ENCODE measurements around the gene LARGE1. TPM values are rescaled to one million over a fixed set of nuclear protein-coding genes. Genes with fewer than 3 reads are reported as not detected.

The LARGE1 gene
- total and polyA plus RNA-seq, 2 experiments from 2014 or later: 21.2 to 23.6 TPM

GRCh38 chr22:33781411-33781810 is 138.9 kb downstream of the LARGE1 start:
- TF ChIP-seq, protein P1, sequence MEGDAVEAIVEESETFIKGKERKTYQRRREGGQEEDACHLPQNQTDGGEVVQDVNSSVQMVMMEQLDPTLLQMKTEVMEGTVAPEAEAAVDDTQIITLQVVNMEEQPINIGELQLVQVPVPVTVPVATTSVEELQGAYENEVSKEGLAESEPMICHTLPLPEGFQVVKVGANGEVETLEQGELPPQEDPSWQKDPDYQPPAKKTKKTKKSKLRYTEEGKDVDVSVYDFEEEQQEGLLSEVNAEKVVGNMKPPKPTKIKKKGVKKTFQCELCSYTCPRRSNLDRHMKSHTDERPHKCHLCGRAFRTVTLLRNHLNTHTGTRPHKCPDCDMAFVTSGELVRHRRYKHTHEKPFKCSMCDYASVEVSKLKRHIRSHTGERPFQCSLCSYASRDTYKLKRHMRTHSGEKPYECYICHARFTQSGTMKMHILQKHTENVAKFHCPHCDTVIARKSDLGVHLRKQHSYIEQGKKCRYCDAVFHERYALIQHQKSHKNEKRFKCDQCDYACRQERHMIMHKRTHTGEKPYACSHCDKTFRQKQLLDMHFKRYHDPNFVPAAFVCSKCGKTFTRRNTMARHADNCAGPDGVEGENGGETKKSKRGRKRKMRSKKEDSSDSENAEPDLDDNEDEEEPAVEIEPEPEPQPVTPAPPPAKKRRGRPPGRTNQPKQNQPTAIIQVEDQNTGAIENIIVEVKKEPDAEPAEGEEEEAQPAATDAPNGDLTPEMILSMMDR (IDR thresholded peaks at IDR 0.05; ENCODE audit: poor library complexity): no peak
- TF ChIP-seq EZH2 (IDR thresholded peaks at IDR 0.05; ENCODE audit: borderline replicate concordance) (no peak), EZH2phosphoT487 (IDR thresholded peaks at IDR 0.05; ENCODE audit: low read depth, severe bottlenecking, unreplicated experiment) (no peak)
- Histone ChIP-seq H3K27me3 (no peaks in the 10 kb centered on the region), H3K4me3 (no peak overlapping the region), H3K9me3 (ENCODE audit: low read depth) (no peaks in the 10 kb centered on the region), H2AFZ (no peak overlapping the region), H3K4me1 (ENCODE audit: insufficient read depth) (peaks cover 21% of the 10 kb centered on the region), H3K9me2 (replicated peaks; ENCODE audit: insufficient read depth) (no peaks in the 10 kb centered on the region), H3K27ac (peak overlapping the region; percentile 29), H3K4me2 (peak overlapping the region; percentile 45), H3K79me2 (peaks cover 33% of the 10 kb centered on the region), H3K36me3 (replicated peaks; ENCODE audit: insufficient read depth, low read depth) (no peaks in the 10 kb centered on the region), H4K20me1 (ENCODE audit: insufficient read depth, poor library complexity, severe bottlenecking) (no peaks in the 10 kb centered on the region)
- DNase-seq (ENCODE audit: low spot score): peak; percentile 22
- WGBS (ENCODE audit: low lambda C conversion rate, missing lambda C conversion rate): 30% methylated on average over 5 of the region's 5 CpGs

DNA sequence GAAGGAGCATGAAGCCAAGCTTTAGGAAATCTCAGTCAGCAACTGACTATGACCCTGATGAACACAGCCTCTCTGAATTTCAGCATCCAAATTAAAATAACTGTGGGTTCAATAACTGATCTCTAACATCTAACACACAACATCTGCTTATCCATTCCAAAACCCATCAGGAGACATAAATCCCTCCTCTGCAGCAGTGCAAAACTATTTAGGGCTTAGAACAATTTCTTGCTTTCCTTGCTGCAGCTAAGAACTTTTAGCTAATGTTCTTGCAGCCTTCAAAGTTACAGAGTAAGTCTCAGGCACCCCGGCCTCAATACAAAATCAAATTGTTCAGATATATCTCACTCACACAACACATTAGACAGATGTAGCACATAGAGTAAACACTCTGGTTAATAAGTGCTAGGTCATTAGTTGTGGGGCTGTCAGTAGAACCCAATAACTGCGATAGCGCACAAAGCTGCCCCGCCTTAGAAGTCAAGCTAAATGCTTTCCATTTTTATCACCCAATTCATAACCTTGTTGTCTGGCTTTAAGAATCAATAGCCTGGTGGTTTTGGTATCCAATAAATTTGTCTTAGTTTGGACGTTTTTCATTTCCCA is 139.6 kb downstream of the LARGE1 start:
- TF ChIP-seq EZH2phosphoT487 (IDR thresholded peaks at IDR 0.05; ENCODE audit: low read depth, severe bottlenecking, unreplicated experiment): no peak
- TF ChIP-seq, protein P1 (IDR thresholded peaks at IDR 0.05; ENCODE audit: poor library complexity): no peak
- TF ChIP-seq EZH2 (IDR thresholded peaks at IDR 0.05; ENCODE audit: borderline replicate concordance): no peak
- no peak for DNase-seq (ENCODE audit: low spot score)
- no peak overlapping the region for H3K4me3 ChIP-seq
- H3K4me1 ChIP-seq (ENCODE audit: insufficient read depth): peaks cover 21% of the 10 kb centered on the region
- no peaks in the 10 kb centered on the region for H4K20me1 ChIP-seq (ENCODE audit: insufficient read depth, poor library complexity, severe bottlenecking)
- no peak overlapping the region for H2AFZ ChIP-seq
- no peaks in the 10 kb centered on the region for H3K9me2 ChIP-seq (replicated peaks; ENCODE audit: insufficient read depth)
- H3K9me3 ChIP-seq (ENCODE audit: low read depth): no peaks in the 10 kb centered on the region
- peaks cover 33% of the 10 kb centered on the region for H3K79me2 ChIP-seq
- peak overlapping the region; percentile 29 for H3K27ac ChIP-seq
- no peaks in the 10 kb centered on the region for H3K27me3 ChIP-seq
- WGBS (ENCODE audit: low lambda C conversion rate, missing lambda C conversion rate): 50% methylated on average over 5 of the region's 5 CpGs
- H3K36me3 ChIP-seq (replicated peaks; ENCODE audit: insufficient read depth, low read depth): no peaks in the 10 kb centered on the region
- H3K4me2 ChIP-seq: peak overlapping the region; percentile 45

- TF ChIP-seq, protein P1 (IDR thresholded peaks at IDR 0.05; ENCODE audit: poor library complexity): no peak
- TF ChIP-seq EZH2phosphoT487 (IDR thresholded peaks at IDR 0.05; ENCODE audit: low read depth, severe bottlenecking, unreplicated experiment) (no peak), EZH2 (IDR thresholded peaks at IDR 0.05; ENCODE audit: borderline replicate concordance) (no peak)
- Histone ChIP-seq H3K9me3 (ENCODE audit: low read depth) (no peaks in the 10 kb centered on the region), H3K36me3 (replicated peaks; ENCODE audit: insufficient read depth, low read depth) (no peaks in the 10 kb centered on the region), H3K4me1 (ENCODE audit: insufficient read depth) (peaks cover 21% of the 10 kb centered on the region), H2AFZ (no peak overlapping the region), H3K27me3 (no peaks in the 10 kb centered on the region), H3K4me2 (no peak overlapping the region), H3K79me2 (peaks cover 35% of the 10 kb centered on the region), H3K27ac (no peak overlapping the region), H4K20me1 (ENCODE audit: insufficient read depth, poor library complexity, severe bottlenecking) (no peaks in the 10 kb centered on the region), H3K9me2 (replicated peaks; ENCODE audit: insufficient read depth) (no peaks in the 10 kb centered on the region), H3K4me3 (no peak overlapping the region)
- DNase-seq (ENCODE audit: low spot score): no peak
- WGBS (ENCODE audit: low lambda C conversion rate, missing lambda C conversion rate): 71% methylated on average over 3 of the region's 3 CpGs
Measured at GRCh38 chr22:33779243-33779642, 141.0 kb downstream of the LARGE1 start.

Data from hepatocyte (in vitro differentiated cells).